ENCODE measurements around the gene SARM1.
A peak's percentile ranks its signal among the peaks of the same experiment; 100 is the strongest.

DNA sequence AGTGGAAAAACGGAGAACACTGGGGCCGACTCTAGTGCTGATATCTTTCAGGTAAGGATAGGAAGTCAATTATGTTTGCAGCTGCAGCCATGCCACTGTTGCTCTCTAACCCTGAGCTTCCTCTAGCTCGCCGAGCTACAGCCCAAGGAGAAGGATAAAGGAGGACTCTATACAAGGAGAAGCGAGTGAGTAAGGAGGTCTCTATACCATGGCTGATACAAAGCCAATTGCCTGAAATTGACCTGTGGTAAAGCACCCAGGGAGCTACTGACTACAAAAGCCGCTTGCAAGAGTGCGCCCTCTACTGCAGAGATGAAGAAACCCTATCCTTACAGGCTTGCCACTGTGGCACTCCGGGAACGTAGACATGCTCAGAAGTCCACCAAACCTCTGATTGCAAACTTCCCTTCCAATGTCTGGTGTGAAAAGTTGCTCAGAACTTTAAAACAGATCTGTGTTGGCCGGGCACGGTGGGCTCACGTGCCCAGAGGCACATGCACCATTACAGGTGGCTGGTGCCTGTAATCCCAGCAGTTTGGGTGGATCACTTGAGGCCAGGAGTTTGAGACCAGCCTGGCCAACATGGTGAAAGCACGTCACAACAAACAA lies 45.3 kb downstream of the SARM1 start:
- TF ChIP-seq, protein P1, sequence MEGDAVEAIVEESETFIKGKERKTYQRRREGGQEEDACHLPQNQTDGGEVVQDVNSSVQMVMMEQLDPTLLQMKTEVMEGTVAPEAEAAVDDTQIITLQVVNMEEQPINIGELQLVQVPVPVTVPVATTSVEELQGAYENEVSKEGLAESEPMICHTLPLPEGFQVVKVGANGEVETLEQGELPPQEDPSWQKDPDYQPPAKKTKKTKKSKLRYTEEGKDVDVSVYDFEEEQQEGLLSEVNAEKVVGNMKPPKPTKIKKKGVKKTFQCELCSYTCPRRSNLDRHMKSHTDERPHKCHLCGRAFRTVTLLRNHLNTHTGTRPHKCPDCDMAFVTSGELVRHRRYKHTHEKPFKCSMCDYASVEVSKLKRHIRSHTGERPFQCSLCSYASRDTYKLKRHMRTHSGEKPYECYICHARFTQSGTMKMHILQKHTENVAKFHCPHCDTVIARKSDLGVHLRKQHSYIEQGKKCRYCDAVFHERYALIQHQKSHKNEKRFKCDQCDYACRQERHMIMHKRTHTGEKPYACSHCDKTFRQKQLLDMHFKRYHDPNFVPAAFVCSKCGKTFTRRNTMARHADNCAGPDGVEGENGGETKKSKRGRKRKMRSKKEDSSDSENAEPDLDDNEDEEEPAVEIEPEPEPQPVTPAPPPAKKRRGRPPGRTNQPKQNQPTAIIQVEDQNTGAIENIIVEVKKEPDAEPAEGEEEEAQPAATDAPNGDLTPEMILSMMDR (IDR thresholded peaks at IDR 0.05) = peak in 2 of 3 experiments; percentile 17 to 18
- TF ChIP-seq POLR2A (IDR thresholded peaks at IDR 0.05) = no peak
- TF ChIP-seq POLR2AphosphoS5 (IDR thresholded peaks at IDR 0.05; ENCODE audit: insufficient read depth in 1 of 2, low read depth in 1 of 2) = no peak

Measured in vagina (tissue), 2 donors.